ENCODE results near the gene SH3TC2.

GRCh38 chr5:148999741-149000140, 63.1 kb downstream of the SH3TC2 start:
- TF ChIP-seq CTCF (IDR thresholded peaks at IDR 0.05 in 2 of 3, conservative IDR thresholded peaks at IDR 0.05 in 1 of 3; ENCODE audit: control insufficient read depth in 2 of 3, extremely low read depth in 1 of 3, insufficient read depth in 1 of 3, low read depth in 3 of 3, low read length in 3 of 3) (no peak), POLR2AphosphoS5 (IDR thresholded peaks at IDR 0.05; ENCODE audit: low read length) (no peak), SIN3A (IDR thresholded peaks at IDR 0.05; ENCODE audit: low read depth, low read length) (no peak), MTA3 (IDR thresholded peaks at IDR 0.05; ENCODE audit: borderline replicate concordance, low read length) (no peak), EZH2 (IDR thresholded peaks at IDR 0.05; ENCODE audit: borderline replicate concordance, control insufficient read depth, low read depth, low read length) (no peak), HCFC1 (IDR thresholded peaks at IDR 0.05; ENCODE audit: low read length) (no peak), RAD21 (IDR thresholded peaks at IDR 0.05; ENCODE audit: insufficient read depth, low read depth, low read length) (no peak), BRCA1 (IDR thresholded peaks at IDR 0.05; ENCODE audit: low read depth, low read length) (no peak)

Measured in GM12878 (cell line).